NK-92 (cell line): ENCODE measurements around the gene FAM184B.

Experiments
- DNase-seq: peaks from one replicate; lab custom pipeline; 2025; ENCODE audit not compliant: unreplicated experiment; lab: John Stamatoyannopoulos, UW

Gene FAM184B

DNA sequence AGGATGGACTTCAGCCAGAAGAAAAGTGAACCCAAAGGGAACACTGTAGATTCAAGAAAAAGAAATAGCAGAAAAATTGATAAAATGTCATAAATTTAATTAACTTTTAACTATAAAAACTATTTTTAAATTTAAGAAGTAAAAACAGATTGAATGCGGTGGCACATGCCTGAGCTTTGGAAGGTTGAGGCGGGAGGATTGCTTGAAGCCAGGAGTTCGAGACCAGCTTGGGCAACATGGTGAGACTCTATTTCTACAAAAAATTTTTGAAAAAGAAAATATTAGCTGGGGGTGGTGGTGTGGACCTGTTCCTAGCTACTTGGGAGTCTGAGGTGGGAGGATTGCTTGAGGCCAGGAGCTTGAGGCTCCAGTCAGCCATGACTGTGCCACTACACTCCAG lies 3.0 kb downstream of the FAM184B start:
- DNase-seq, result no peak

DNA sequence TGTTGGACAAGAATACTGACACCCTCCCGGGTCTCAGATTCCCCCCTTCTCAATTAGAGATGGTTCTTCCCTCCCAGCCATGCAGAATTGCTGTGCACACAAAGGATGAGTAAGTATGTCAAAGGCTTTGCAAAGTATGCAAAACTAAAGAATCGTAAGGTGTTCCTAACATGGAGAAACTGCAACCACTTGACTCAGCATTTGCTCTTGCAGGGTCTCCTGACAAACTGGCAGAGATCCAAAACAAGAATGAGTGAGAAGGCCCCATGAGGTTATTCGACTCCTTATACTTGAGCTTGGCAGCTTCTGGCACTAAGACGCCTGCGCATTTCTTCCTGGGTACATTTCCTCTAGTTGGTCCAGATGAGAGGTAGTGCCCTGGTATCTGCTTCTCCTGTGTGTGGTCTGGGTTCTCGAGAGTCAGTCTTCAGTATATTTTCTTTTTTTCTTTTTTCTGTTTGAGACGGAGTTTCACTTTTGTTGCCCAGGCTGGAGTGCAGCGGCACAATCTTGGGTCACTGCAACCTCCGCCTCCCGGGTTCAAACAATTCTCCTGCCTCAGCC lies 8.2 kb downstream of the FAM184B start:
- DNase-seq, result no peak

DNA sequence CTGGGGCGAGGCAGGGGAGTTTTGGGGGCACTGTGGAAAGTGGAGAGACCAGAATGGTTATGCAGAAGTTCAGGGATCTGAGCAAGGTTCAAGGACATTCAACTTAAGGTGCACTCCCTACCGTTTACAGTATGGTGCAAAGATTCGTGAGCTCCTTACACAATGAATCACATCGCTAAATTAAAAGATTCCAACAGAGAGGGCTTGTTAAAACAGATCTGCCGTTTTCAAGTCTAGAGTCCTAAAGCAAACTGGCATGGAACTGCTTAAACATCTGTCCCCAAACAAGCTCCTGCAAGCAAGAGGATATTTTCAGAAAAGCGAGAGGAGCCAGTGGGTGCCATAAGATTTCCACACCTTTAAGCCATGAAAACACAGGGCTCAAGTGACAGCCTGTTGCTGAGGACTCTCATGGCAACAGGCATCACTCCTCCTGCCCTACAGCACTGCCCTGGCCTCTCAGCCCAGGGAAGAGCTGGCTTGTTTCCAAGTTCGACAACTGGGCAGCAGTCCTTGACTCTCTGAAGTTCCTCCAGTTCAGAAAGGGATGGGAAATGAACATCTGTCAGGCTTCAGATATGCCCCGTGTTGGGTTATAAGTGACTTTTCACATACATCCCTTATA lies 10.0 kb downstream of the FAM184B start:
- no peak for DNase-seq

DNA sequence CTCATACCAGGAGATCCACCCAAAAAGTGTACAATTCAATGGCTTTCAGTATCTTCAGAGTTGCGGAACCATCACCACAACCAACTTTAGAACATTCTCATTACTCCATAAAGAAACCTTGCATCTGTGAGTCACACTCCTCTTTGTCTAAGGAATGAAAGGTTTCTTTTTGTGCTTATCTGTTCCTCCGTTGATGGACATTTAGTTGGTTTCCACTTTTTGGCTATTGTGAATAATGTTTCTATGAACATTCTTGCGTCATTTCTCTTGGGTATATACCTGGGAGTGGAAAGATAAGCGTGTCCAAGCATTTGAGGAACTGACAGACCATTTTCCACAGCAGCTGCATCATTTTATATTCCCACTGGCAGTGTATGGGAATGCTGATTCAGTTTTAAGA lies 10.6 kb downstream of the FAM184B start:
- no peak for DNase-seq

DNA sequence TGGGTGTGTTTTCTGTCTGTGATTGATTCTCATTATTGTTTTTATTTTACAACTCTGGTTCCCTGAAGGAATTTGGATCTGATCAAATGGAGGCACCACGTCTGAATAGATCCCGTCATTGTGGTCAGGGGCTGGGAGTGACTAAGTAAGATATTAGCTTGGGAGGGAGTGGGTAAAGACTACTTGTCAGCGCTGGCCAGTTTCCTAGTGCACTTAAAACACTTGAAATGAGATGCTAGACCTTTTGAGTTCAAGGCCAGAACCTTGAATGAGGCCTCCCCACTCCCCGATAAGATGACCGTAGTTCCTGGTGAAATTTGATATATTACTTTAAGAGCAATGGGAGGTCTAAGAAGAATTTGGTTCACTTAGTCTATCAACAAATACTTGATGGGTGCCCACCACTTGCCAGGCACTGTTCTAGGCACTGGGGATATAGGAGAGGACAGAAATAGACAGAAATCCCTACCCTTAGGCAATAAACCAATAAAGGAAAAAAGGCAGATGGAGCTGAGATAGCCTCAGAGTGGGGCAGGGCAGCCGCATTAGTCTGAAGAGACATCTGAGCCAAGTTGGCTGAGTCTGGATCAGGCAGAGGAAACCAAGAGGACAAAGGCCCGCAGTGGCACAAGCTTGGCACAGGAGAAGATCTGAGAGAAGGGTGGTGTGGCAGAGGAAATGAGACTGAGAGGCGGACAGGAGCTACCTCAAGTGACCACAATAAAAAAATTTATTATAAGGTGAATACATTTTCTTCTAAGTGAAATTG lies 11.8 kb downstream of the FAM184B start:
- DNase-seq, result no peak

DNA sequence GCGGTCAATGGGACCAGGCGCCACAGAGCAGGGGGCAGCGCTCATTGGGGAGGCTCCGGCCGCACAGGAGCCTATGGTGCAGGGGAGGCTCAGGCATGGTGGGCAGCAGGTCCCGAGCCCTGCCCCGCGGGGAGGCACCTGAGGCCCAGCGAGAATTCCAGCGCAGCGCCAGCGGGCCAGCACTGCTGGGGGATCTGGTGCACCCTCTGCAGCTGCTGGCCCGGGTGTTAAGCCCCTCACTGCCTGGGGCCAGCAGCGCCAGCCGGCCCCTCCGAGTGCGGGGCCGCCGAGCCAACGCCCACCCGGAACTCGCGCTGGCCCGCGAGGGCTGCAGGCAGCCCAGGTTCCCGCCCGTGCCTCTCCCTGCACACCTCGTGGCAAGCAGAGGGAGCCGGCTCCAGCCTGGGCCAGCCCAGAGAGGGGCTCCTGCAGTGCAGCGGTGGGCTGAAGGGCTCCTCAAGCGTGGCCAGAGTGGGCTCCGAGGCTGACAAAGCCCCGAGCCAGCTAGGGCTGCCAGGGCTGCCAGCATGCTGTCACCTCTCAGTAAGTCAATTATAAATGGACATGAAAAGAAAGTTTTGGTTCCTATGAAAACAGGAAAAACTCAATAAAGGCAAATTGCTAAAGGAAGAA lies 14.5 kb downstream of the FAM184B start:
- no peak for DNase-seq

DNA sequence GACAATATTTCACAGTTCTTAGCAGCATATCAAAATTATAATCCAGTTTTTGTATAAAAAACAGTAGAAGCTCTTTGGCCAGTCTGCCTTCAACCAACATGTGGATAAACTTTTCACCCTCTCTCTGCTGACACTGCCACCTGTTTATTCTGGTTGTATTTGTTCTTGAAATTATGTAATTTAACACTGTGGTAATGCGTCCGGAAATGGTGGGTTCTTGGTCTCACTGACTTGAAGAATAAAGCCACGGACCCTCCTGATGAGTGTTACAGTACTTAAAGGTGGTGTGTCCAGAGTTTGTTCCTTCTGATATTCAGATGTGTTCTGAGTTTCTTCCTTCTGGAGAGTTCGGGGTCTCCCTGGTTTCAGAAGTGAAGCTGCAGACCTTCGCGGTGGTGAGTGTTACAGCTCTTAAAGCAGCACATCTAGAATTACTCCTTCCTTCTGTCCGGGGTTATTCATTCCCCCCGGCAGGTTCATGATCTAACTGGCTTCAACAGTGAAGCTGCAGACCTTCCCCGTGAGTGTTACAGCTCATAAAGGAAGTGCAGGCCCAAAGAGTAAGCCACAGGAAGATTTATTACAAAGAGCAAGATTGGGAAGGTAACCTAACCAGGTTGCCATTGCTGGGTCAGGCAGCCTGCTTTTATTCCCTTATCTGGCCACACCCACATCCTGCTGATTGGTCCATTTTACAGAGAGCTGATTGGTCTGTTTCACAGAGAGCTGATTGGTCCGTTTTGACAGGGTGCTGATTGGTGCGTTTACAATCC lies 15.7 kb downstream of the FAM184B start:
- DNase-seq, result no peak

DNA sequence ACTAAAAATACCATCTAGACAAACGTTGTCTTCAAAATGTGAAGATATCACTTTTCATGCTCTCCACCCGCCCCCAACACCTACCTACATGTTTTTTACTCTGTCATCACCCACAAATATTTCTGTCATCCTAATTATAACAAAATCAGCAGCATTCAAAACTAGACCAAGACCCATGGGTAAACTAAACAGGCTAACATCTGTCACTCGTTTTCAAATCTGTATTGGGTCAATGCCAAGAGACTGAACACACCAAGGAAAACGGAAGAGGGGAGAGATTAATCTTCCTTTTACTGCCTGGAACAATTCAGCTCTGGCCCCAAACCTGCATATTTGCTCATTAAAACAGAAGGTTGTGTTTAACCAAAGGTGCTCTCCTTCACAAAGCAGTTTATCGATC lies 17.5 kb downstream of the FAM184B start:
- no peak for DNase-seq

DNA sequence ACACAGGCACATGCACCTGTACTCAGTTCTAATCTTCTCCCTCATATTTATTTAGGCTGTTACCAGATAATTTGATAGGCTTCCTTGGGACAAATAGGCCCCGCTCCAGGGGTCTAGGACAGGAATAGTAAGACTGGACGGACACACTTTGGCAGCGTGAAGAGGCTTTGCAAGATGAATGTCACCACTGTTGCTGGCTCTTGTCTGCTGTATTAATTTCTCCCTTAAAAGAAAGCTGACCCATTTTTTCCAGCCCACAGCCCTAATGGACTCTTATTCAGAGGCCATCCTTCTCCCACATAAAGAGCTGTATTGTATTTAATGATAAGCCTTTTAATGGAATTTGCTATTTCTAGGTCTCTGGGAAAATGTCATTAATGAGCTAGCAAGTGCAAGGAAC lies 18.0 kb downstream of the FAM184B start:
- DNase-seq, result no peak

DNA sequence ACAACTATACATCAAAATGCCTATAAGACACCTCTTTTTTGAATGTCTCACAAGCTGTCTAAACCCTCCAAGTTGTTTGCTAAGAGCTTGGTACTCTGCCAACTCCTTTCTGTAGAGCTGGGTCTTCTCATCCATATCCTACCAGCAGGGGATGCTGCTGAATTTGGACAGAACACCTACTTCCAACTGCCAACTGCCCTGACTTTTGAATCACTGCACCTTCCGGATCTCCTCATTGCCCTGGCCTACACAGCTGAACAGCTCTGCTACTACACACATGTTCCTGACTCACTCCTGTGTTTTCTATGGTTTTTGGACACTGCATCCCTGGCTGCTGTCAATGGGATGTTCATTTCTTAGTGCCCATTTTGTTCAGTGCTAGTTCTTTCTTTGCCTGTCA lies 18.7 kb downstream of the FAM184B start:
- no peak for DNase-seq

DNA sequence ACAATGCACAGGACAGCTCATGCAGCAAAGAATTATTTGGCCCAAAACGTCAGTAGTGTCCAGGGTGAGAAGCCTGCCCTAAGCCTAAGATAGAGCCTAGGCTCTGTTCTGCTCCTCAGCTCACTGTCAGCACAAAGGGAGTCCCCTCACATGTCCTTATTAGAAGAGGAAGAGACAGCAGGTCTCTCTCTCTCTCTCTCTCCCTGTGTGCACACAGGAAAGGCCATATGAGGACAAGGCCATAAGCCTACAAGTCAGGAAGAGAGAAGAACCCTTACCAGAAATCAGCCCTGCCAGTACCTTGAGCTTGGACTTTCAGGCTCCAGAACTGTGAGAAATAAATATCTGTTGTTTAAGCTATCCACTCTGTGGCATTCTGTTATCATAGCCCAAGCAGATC lies 20.4 kb downstream of the FAM184B start:
- DNase-seq, result no peak

DNA sequence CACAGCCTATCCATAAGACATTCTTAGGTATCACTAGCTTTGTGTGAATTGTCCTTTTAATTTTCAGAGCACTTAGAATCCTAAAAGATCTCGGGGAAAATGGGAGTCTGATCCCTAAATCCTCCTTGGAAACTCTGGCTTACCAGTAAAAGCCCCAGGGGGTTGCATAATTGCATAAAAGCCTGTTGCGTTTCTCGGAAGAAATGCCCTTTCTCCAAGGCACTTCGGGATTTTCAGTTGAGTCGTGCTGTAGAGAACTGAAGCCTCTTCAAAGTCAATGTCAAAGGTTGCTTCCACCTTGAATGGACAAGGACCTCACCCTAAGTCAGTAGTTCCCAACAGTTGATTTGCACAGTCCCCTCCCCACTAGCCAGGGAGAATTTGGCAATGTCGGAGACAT lies 20.8 kb downstream of the FAM184B start:
- DNase-seq, result no peak

DNA sequence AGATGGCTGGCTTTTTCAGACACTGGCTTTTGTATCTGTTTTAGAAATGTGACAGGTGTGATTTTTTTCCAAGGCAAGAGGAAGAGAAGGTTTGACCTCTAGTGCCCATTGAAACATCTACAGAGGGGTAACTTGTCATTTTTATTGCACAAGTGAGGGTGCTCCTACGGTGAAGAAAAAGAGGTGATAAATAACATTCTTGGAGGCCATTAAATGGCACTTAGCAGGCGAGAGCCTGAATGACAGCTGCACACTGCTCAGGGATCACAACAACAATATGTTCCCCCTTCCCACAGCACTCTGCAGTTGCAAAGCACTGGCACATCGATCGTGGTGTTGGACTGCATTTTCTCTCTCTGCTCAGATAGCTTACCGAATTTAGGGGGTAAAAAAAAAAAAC lies 22.9 kb downstream of the FAM184B start:
- DNase-seq, result no peak

DNA sequence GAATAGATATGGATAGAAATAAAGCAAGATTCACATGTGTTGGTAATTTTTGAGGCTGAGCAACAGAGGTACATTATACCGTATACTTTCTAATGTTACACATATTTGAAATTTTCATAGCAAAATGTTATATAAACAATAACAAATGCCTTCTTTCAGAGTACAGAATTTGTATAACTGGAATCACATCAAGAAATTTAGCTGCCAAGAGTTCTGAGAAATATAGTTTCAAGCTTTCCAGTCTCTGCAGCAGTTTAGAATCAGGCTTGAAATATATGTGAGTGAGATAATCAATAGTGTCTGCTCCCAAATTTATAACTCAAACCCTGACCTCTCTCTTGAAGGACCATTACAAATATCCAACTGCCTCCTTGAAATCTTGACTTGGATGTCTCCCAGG lies 23.8 kb downstream of the FAM184B start:
- no peak for DNase-seq

DNA sequence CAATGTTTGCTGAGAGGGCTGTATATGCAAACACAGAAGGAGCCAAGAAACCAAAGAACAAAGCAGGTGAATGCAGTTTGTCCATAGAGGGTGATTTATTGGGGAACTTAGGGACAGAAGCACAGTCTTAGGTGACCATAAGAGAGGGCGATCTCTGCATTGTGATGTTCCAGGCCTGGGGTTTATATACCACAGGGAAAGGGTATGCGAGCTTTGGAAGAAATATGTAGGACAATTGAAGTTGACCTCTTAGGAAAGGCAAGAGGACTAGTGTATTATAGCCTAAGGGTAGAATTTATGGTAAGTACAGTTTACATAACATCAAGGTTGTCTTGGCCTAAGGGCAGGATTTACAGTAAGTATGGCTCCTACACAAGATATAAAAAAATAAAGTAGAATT lies 27.8 kb downstream of the FAM184B start:
- no peak for DNase-seq

DNA sequence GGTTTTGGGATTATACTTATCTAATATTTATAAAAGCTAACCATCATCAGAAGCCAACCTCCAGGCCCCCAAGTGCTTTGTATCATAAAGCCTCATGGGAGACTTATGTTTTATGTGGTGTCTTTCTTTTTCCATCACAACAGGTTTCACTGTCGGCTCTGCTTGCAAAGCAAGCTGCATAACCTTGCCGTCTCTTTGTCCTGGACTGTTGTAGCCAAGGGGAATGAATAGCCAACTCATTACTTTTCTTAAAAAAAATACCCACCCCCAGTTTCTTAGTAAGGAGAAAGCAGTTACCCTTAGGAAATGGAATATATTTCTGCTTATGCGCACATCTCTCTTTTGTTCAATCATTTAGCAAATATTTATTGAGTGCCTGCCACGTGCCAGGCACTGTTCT lies 40.7 kb downstream of the FAM184B start:
- DNase-seq, result no peak

DNA sequence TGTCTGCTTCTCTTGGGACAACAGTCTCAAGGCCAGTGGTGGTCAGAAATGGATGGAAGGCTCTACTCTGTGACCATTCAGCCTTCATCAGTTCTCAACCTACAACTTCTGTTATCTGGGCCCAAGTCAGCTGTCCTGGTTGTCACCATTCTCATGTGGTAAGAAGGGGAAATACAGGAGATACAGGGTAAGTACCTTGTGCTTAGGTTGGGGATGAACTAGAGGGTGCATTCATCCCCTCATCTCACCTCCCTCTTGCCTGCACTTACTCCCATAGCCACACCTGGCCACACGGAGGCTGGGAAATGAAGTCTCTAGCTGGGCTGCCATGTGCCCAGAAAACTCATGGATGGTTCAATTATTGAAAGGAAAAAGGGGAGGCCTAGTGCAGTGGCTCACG lies 44.9 kb downstream of the FAM184B start:
- DNase-seq, result no peak

DNA sequence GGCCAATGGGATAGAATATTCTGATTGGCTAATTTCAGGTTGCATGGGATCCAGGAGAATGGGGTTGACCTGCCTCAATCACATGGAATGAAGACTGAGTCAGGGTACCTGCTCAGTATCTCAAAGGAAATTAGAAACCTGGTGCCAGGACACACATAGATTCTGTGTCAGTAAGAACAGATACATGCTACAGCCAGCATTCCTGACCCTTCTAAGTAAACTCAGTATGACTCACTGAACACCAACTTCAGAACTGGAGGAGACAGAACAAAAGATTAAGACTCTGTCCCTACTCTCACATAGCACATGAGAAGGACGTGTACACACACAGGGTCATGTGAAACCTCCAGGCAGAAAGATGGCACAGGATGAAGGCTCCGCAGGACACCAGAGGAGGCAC lies 54.5 kb downstream of the FAM184B start:
- no peak for DNase-seq

DNA sequence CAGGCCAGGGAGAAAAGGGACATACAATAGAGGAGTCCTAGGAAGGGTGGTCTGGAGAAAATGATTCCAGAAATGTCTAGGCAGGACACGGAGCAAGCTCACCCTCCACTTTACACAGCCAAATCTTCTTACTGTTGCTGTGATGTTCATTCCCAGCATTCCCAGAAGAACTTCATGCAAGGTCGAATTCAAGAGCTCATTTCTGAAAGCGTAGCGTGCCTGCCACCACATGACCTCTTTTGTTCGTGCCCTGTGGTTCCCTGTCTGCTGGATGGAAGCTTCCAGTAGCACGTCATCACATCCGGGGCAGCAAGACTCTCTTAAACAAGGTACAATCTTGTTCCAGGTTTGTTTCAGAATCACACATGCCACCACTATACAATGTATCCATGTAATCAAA lies 57.8 kb downstream of the FAM184B start:
- no peak for DNase-seq

DNA sequence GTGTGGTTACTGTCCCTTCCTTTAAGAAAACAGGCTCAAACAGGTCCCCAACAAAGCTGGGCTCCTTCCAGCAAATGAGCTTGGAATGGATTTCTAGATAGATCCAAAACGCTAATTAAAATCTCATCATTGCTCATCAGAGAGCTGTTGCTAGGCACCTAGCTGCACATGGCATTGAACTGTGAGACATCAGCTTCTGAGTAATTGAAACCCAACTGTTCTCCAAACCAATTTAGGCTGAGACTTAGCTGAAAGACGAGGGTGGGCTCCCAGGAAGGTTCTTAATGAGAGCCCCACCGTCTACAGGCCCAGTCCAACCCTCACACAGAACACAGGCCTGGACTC lies 59.1 kb downstream of the FAM184B start:
- DNase-seq, result no peak

DNA sequence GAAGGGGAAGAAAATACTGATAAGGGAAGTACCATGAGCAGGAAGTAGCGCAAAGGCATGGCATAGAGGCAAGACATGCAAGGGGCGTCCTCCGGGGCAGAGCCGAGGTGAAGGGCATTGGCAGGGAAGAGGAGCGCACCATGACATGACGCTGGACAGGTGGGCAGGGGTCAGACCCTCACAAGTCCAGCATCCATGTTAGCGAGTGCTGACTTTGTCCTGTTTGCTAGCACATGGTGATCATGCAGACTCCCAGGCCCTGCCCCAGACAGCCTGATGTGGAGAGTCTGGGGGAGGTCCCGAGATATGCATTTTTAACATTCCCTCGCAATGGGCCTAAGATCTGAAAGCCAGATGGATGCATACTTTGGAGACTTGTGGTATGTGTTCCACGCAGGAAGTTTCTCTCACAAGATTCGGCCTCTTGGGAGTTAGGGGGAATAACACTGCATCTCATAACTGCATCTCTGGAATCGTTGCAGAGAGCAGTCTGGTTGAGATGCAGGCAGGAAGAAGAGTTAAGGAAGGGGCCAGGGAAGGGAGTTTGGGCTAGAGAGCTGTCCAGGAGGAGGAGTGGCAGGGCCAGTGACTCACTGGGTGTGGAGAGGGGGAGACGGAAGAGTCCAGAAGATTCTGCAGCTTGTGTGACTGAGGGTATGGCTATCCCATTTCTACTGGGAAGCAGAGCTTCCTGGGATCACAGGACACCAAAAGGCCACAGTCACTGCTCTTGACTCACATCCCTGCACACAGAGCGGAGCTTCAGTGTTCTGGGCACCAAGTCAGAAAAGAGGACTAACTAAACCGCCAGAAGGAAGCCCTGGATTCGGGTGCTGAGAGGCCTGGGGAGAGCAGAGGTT lies 59.7 kb downstream of the FAM184B start:
- no peak for DNase-seq
